GM12878 (cell line): ENCODE measurements around the gene CHMP4B.

Experiments used
- MAX ChIP-seq: IDR thresholded peaks from 2 replicates; pipeline ENCODE4 v1.6.1; 2012; ENCODE audit warnings: low read depth, low read length, improper control_type of control experiment
- NFIC ChIP-seq: IDR thresholded peaks from 2 replicates; pipeline ENCODE4 v1.6.1; 2012; ENCODE audit warnings: low read depth, mild to moderate bottlenecking, inconsistent platforms, low read length, moderate library complexity
- POLR2A ChIP-seq: IDR thresholded peaks from 2 replicates; pipeline ENCODE4 v1.6.1; 2011; ENCODE audit warnings: low read depth, mild to moderate bottlenecking, low read length
- RAD21 ChIP-seq: IDR thresholded peaks from 2 replicates; pipeline ENCODE4 v1.6.1; 2011; ENCODE audit warnings: mild to moderate bottlenecking, low read depth, low read length, moderate library complexity; ENCODE audit not compliant: insufficient read depth
- SIN3A ChIP-seq: IDR thresholded peaks from 2 replicates; pipeline ENCODE4 v1.6.1; 2012; ENCODE audit warnings: low read depth, low read length, improper control_type of control experiment
- TAF1 ChIP-seq: IDR thresholded peaks from 2 replicates; pipeline ENCODE4 v1.6.1; 2011; ENCODE audit warnings: mild to moderate bottlenecking, low read depth, low read length, borderline replicate concordance
- TF ChIP-seq, protein P1 (sequence below): IDR thresholded peaks from 2 replicates; pipeline ENCODE4 v1.6.1; 2011; ENCODE audit warnings: mild to moderate bottlenecking, low read depth, low read length, moderate library complexity; ENCODE audit not compliant: insufficient replicate concordance

GRCh38 chr20:33901132-33901523 lies 90.0 kb downstream of the CHMP4B start:
- TF ChIP-seq, protein P1, sequence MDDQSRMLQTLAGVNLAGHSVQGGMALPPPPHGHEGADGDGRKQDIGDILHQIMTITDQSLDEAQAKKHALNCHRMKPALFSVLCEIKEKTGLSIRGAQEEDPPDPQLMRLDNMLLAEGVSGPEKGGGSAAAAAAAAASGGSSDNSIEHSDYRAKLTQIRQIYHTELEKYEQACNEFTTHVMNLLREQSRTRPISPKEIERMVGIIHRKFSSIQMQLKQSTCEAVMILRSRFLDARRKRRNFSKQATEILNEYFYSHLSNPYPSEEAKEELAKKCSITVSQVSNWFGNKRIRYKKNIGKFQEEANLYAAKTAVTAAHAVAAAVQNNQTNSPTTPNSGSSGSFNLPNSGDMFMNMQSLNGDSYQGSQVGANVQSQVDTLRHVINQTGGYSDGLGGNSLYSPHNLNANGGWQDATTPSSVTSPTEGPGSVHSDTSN, result no peak
- no peak for TF ChIP-seq TAF1
- TF ChIP-seq MAX, result no peak
- no peak for TF ChIP-seq SIN3A
- no peak for TF ChIP-seq NFIC
- no peak for TF ChIP-seq POLR2A
- TF ChIP-seq RAD21, result no peak
